Spleen (tissue), 7 donors: ENCODE measurements around the gene PUM2.

Source experiments
- POLR2A ChIP-seq, 3 donors: fragments of 450-650 bp; IDR thresholded peaks; one replicate each; pipeline ENCODE4 v1.5.1; 2017; ENCODE audit warnings: antibody characterized with exemption in 3 of 3, mild to moderate bottlenecking in 1 of 3
- TF ChIP-seq, protein P1 (sequence below), 11 experiments: fragments of 200-600 bp in 7 of 11; fragments of 450-650 bp in 4 of 11; sonication (generic) in 4 of 11; IDR thresholded peaks in 8 of 11; conservative IDR thresholded peaks in 3 of 11; 1 replicate in 7 of 11; 2 replicates in 4 of 11; pipeline versions ENCODE4 v1.4.0 to v1.8.0; 2016 to 2021; ENCODE audit warnings: antibody characterized with exemption in 11 of 11, inconsistent platforms in 4 of 11, mild to moderate bottlenecking in 1 of 11
- donor health status: DM: no; HTN: no; CAD: no; lungs with moderate emphysema.
- donor health status: DM: no; HTN: no; CAD: no.
- donor health status: DM: no; HTN: no; CAD: no.

GRCh38 chr2:20346565-20347381, 3.9 kb downstream of the PUM2 start:
- no peak for TF ChIP-seq POLR2A (IDR thresholded peaks at IDR 0.05)
- TF ChIP-seq, protein P1, sequence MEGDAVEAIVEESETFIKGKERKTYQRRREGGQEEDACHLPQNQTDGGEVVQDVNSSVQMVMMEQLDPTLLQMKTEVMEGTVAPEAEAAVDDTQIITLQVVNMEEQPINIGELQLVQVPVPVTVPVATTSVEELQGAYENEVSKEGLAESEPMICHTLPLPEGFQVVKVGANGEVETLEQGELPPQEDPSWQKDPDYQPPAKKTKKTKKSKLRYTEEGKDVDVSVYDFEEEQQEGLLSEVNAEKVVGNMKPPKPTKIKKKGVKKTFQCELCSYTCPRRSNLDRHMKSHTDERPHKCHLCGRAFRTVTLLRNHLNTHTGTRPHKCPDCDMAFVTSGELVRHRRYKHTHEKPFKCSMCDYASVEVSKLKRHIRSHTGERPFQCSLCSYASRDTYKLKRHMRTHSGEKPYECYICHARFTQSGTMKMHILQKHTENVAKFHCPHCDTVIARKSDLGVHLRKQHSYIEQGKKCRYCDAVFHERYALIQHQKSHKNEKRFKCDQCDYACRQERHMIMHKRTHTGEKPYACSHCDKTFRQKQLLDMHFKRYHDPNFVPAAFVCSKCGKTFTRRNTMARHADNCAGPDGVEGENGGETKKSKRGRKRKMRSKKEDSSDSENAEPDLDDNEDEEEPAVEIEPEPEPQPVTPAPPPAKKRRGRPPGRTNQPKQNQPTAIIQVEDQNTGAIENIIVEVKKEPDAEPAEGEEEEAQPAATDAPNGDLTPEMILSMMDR (IDR thresholded peaks at IDR 0.05 in 8 of 11, conservative IDR thresholded peaks at IDR 0.05 in 3 of 11), result no peak
